ENCODE measurements around the gene HSPA14. TPM values are rescaled to one million over a fixed set of nuclear protein-coding genes. Genes with fewer than 3 reads are reported as not detected.

HSPA14 gene
- total RNA-seq, 3 donors from 2014 or later (not counting 1 experiment from before 2014, with no cell fraction given), result 18.9 to 25.6 (median 24.5) TPM

GRCh38 chr10:14833106-14833505, 5.0 kb upstream of the HSPA14 start:
- Histone ChIP-seq H3K4me3 (ENCODE audit: low read length) (no peak overlapping the region), H3K36me3 (ENCODE audit: control insufficient read depth, insufficient read depth, low read length) (no peaks in the 10 kb centered on the region), H3K27ac (ENCODE audit: low read length) (no peak overlapping the region), H3K9me3 (ENCODE audit: control insufficient read depth, insufficient read depth, low read length) (no peaks in the 10 kb centered on the region), H3K27me3 (ENCODE audit: control insufficient read depth, insufficient read depth, low read length) (no peaks in the 10 kb centered on the region), H3K4me1 (ENCODE audit: control insufficient read depth, insufficient read depth, low read length) (peaks cover 12% of the 10 kb centered on the region)
- no peaks in the 10 kb centered on the region for H3K27me3 Mint-ChIP-seq (ENCODE audit: low read depth in 2 of 2)
- intact Hi-C loops (cut with micrococcal nuclease), result no loop called here
- WGBS (ENCODE audit: insufficient coverage), result 90% methylated on average over 3 of the region's 3 CpGs
- DNase-seq (no peak), ATAC-seq (no peak)
- TF ChIP-seq CTCF (IDR thresholded peaks at IDR 0.05), result no peak
- no peaks in the 10 kb centered on the region for H3K9me3 Mint-ChIP-seq
- H3K4me1 Mint-ChIP-seq, result peaks cover 6 to 11% of the 10 kb centered on the region in 2 donors
- H3K36me3 Mint-ChIP-seq, result no peaks in the 10 kb centered on the region
- H3K27ac Mint-ChIP-seq, result no peak overlapping the region
- H3K4me3 Mint-ChIP-seq, result no peak overlapping the region

GRCh38 chr10:14836208-14836607, 1.9 kb upstream of the HSPA14 start:
- no peak for TF ChIP-seq CTCF (IDR thresholded peaks at IDR 0.05)
- Histone ChIP-seq H3K36me3 (ENCODE audit: control insufficient read depth, insufficient read depth, low read length) (peaks cover 3% of the 10 kb centered on the region), H3K4me3 (ENCODE audit: low read length) (no peak overlapping the region), H3K9me3 (ENCODE audit: control insufficient read depth, insufficient read depth, low read length) (no peaks in the 10 kb centered on the region), H3K27me3 (ENCODE audit: control insufficient read depth, insufficient read depth, low read length) (no peaks in the 10 kb centered on the region), H3K4me1 (ENCODE audit: control insufficient read depth, insufficient read depth, low read length) (peaks cover 20% of the 10 kb centered on the region), H3K27ac (ENCODE audit: low read length) (no peak overlapping the region)
- intact Hi-C loops (cut with micrococcal nuclease), result loop anchor here (5.0 kb wide), 5 partner anchors 116 to 339 kb away; partner anchors contain the start of gene DCLRE1C
- peaks cover 15 to 24% of the 10 kb centered on the region in 2 donors for H3K4me1 Mint-ChIP-seq
- 100% methylated on average over 1 of the region's 2 CpGs for WGBS (ENCODE audit: insufficient coverage)
- no peaks in the 10 kb centered on the region for H3K27me3 Mint-ChIP-seq (ENCODE audit: low read depth in 2 of 2)
- no peaks in the 10 kb centered on the region for H3K9me3 Mint-ChIP-seq
- no peak for DNase-seq
- H3K4me3 Mint-ChIP-seq, result peak overlapping the region; percentile 95
- ATAC-seq, result no peak
- H3K36me3 Mint-ChIP-seq, result no peaks in the 10 kb centered on the region
- peak overlapping the region in 1 of 2 donors; percentile 91 for H3K27ac Mint-ChIP-seq

- ATAC-seq, result no peak
- peak overlapping the region; percentile 95 for H3K4me3 Mint-ChIP-seq
Observed at GRCh38 chr10:14837003-14837756, 926 bp upstream of the HSPA14 start.

More at GRCh38 chr10:14837003-14837756, 926 bp upstream of the HSPA14 start:
- WGBS (ENCODE audit: insufficient coverage), result 30% methylated on average over 14 of the region's 14 CpGs
- H3K9me3 ChIP-seq (ENCODE audit: control insufficient read depth, insufficient read depth, low read length), result no peaks in the 10 kb centered on the region
- DNase-seq, result no peak
- Mint-ChIP-seq H3K27ac (peak overlapping the region; percentile 91 to 98), H3K4me1 (peaks cover 15 to 27% of the 10 kb centered on the region in 2 donors), H3K9me3 (no peaks in the 10 kb centered on the region), H3K36me3 (no peaks in the 10 kb centered on the region), H3K27me3 (ENCODE audit: low read depth in 2 of 2) (no peaks in the 10 kb centered on the region)
- H3K4me1 ChIP-seq (ENCODE audit: control insufficient read depth, insufficient read depth, low read length), result peaks cover 20% of the 10 kb centered on the region
- intact Hi-C loops (cut with micrococcal nuclease), result loop anchor here (5.0 kb wide), 5 partner anchors 115 to 340 kb away; partner anchors contain the start of gene DCLRE1C
- H3K27me3 ChIP-seq (ENCODE audit: control insufficient read depth, insufficient read depth, low read length), result no peaks in the 10 kb centered on the region
- TF ChIP-seq CTCF (IDR thresholded peaks at IDR 0.05), result no peak
- H3K36me3 ChIP-seq (ENCODE audit: control insufficient read depth, insufficient read depth, low read length), result peaks cover 12% of the 10 kb centered on the region
- peak overlapping the region; percentile 95 for H3K4me3 ChIP-seq (ENCODE audit: low read length)
- peak overlapping the region; percentile 80 for H3K27ac ChIP-seq (ENCODE audit: low read length)

Data from natural killer cell (primary cell).